Neuronal stem cell (in vitro differentiated cells): Measurements from ENCODE around the gene HOXD3.

Source experiments
- DNase-seq: peaks from one replicate; pipeline ENCODE4 v3.0.0-alpha.2; 2013; ENCODE audit warnings: low spot score
- H2AFZ ChIP-seq: one replicate; pipeline ENCODE4 v1.6.1; 2013; ENCODE audit warnings: mild to moderate bottlenecking, low read length, inconsistent platforms
- H2AK5ac ChIP-seq: 2 replicates; pipeline ENCODE4 v1.6.1; 2013; ENCODE audit warnings: low read depth, mild to moderate bottlenecking, inconsistent platforms, low read length, moderate library complexity, mixed read lengths
- H2BK120ac ChIP-seq: 2 replicates; pipeline ENCODE4 v1.6.1; 2013; ENCODE audit warnings: low read depth, mild to moderate bottlenecking, inconsistent platforms, low read length, moderate library complexity, mixed read lengths
- H2BK12ac ChIP-seq: one replicate; pipeline ENCODE4 v1.6.1; 2013; ENCODE audit warnings: low read length, inconsistent platforms
- H2BK15ac ChIP-seq: 2 replicates; pipeline ENCODE4 v1.6.1; 2013; ENCODE audit warnings: mild to moderate bottlenecking, low read length, inconsistent platforms, mixed read lengths
- H2BK5ac ChIP-seq: one replicate; pipeline ENCODE4 v1.6.1; 2013; ENCODE audit warnings: inconsistent platforms, mild to moderate bottlenecking, low read length, moderate library complexity
- H3K14ac ChIP-seq: one replicate; pipeline ENCODE4 v1.6.1; 2013; ENCODE audit warnings: low read length, inconsistent platforms
- H3K18ac ChIP-seq: 2 replicates; pipeline ENCODE4 v1.6.1; 2013; ENCODE audit warnings: low read length, inconsistent platforms
- H3K23ac ChIP-seq: 2 replicates; pipeline ENCODE4 v1.6.1; 2013; ENCODE audit warnings: low read depth, mild to moderate bottlenecking, mixed read lengths, low read length, inconsistent platforms; ENCODE audit not compliant: poor library complexity
- H3K27ac ChIP-seq: replicated peaks from 3 replicates; pipeline ENCODE4 v1.5.1; 2013; ENCODE audit warnings: low read length, inconsistent platforms
- H3K27me3 ChIP-seq, 3 experiments: 2 replicates each; pipeline ENCODE4 v1.6.1; 2013; ENCODE audit warnings: low read length in 3 of 3, mild to moderate bottlenecking in 2 of 3, inconsistent platforms in 1 of 3, low read depth in 1 of 3, mixed read lengths in 1 of 3, moderate library complexity in 1 of 3; ENCODE audit not compliant: control insufficient read depth in 3 of 3, insufficient read depth in 3 of 3
- H3K36me3 ChIP-seq, 2 donors: replicated peaks in 1 of 2; 2 replicates each; pipeline ENCODE4 v1.6.1; 2013; ENCODE audit warnings: low read length in 2 of 2; ENCODE audit not compliant: control insufficient read depth in 2 of 2, insufficient read depth in 2 of 2
- H3K4ac ChIP-seq: 2 replicates; pipeline ENCODE4 v1.6.1; 2013; ENCODE audit warnings: inconsistent platforms, mild to moderate bottlenecking, low read length, moderate library complexity
- H3K4me1 ChIP-seq, 2 donors: 1 replicate in 1 of 2; 2 replicates in 1 of 2; pipeline ENCODE4 v1.6.1; 2013; ENCODE audit warnings: low read length in 2 of 2, low read depth in 1 of 2; ENCODE audit not compliant: control insufficient read depth in 2 of 2, insufficient read depth in 1 of 2
- H3K4me2 ChIP-seq: one replicate; pipeline ENCODE4 v1.6.1; 2013; ENCODE audit warnings: mild to moderate bottlenecking, low read length, inconsistent platforms; ENCODE audit not compliant: insufficient read depth, poor library complexity, severe bottlenecking
- H3K4me3 ChIP-seq, 2 donors: 2 replicates each; pipeline ENCODE4 v1.5.1; 2013; ENCODE audit warnings: low read length in 2 of 2, mild to moderate bottlenecking in 2 of 2, inconsistent platforms in 1 of 2, moderate library complexity in 1 of 2
- H3K79me1 ChIP-seq: one replicate; pipeline ENCODE4 v1.6.1; 2013; ENCODE audit warnings: low read depth, mild to moderate bottlenecking, inconsistent platforms, low read length, moderate library complexity
- H3K9ac ChIP-seq: one replicate; pipeline ENCODE4 v1.6.1; 2013; ENCODE audit warnings: mild to moderate bottlenecking, low read depth, low read length, inconsistent platforms; ENCODE audit not compliant: poor library complexity
- H3K9me3 ChIP-seq, 2 donors: replicated peaks in 1 of 2; 2 replicates each; pipeline versions ENCODE3 to v1.6.1; 2013; ENCODE audit warnings: low read length in 2 of 2, mild to moderate bottlenecking in 2 of 2, inconsistent platforms in 1 of 2, low read depth in 1 of 2, mixed read lengths in 1 of 2, moderate library complexity in 1 of 2; ENCODE audit not compliant: control insufficient read depth in 2 of 2, insufficient read depth in 1 of 2
- H4K8ac ChIP-seq: one replicate; pipeline ENCODE4 v1.6.1; 2013; ENCODE audit warnings: low read depth, mild to moderate bottlenecking, inconsistent platforms, low read length, moderate library complexity
- H4K91ac ChIP-seq: one replicate; pipeline ENCODE4 v1.6.1; 2013; ENCODE audit warnings: low read length, low read depth, mild to moderate bottlenecking, inconsistent platforms; ENCODE audit not compliant: poor library complexity
- WGBS, 2 donors: extraction: QIAGEN DNeasy Blood & Tissue Kit; methylation state at CpG; one replicate each; pipeline ENCODE4 v1.1.7; 2013; ENCODE audit warnings: missing lambda C conversion rate in 2 of 2, mixed read lengths in 1 of 2; ENCODE audit not compliant: insufficient read length in 2 of 2, insufficient replicate concordance in 1 of 2; ENCODE audit errors: extremely low coverage in 2 of 2; 5-methylcytosine and 5-hydroxymethylcytosine counted together

Gene HOXD3

DNA sequence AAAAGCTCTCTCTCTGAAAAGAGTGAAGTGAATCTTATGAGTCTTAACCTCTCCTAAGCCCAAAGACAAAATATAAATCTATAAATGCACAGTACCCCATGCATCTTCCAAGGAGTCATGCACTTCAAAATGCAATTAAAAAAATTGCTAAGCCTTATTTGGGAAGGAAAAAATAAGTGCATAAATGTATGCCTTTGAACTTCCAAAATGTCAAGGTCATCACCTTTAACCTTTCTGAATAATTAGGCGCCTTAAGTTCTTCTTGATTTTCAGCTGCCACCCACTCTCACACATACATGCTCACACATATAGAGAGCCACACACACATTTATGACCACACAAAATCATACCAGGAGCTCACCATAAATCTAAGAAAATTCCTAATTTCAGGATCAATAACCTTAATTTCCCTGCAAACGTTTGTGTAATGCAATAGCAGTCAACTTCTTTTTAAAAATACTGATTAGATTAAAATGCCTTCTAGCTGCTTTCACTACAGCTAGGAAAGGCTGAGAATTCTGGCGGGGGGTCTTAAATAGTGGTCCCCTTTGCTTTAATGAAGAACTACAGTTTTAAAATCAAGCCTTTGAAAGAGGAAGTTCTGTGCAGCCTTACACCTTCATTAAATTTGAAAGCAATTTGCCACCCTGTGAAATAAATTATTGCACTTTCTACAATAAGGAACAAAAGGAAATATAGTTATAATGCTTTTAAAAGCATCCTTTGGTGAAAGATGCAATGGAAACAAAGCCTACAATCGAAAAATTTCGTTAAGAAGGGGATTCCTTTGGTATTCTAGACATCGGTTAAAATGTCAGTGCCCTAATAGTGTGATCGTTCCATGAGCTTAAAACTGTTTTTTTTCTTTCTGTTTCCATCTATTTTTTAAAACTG lies 46.4 kb upstream of the HOXD3 start:
- no peak overlapping the region for H3K4me2 ChIP-seq
- WGBS, 2 donors = no CpG with 5 or more reads among the region's 7 CpGs
- H3K14ac ChIP-seq = no peak overlapping the region
- H4K8ac ChIP-seq = no peak overlapping the region
- H2BK120ac ChIP-seq = no peak overlapping the region
- no peak for DNase-seq
- peaks cover 0 to 4% of the 10 kb centered on the region in 2 donors for H3K9me3 ChIP-seq
- no peak overlapping the region for H2AK5ac ChIP-seq
- H3K27ac ChIP-seq = no peak overlapping the region
- H3K4me3 ChIP-seq = no peak overlapping the region
- H3K18ac ChIP-seq = no peak overlapping the region
- H3K79me1 ChIP-seq = no peaks in the 10 kb centered on the region
- peaks cover 54 to 98% (median 96%) of the 10 kb centered on the region in 3 experiments for H3K27me3 ChIP-seq
- no peaks in the 10 kb centered on the region for H3K36me3 ChIP-seq
- no peak overlapping the region for H4K91ac ChIP-seq
- no peak overlapping the region for H2BK15ac ChIP-seq
- H3K4ac ChIP-seq = no peak overlapping the region
- no peak overlapping the region for H3K9ac ChIP-seq
- no peak overlapping the region for H2BK5ac ChIP-seq
- H2BK12ac ChIP-seq = no peak overlapping the region
- peaks cover 0 to 1% of the 10 kb centered on the region in 2 donors for H3K4me1 ChIP-seq
- no peak overlapping the region for H3K23ac ChIP-seq
- no peak overlapping the region for H2AFZ ChIP-seq

DNA sequence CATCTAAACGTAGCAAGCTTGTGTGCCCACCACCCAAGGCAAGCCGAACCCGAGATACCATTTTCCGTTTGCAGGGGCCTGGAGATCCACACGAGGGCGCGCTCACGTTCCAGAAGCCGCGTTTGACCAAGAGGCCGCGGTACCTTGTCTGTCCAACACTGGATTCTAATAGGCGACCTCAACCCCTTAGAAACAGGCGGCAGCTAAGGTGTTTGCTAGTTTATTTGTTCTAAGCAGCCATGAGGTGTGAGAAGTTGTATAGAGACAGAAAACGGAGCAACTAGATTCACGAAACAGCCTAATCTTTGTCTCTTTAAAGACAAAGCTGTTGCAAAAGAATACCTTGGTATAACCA lies 45.8 kb upstream of the HOXD3 start:
- no peak overlapping the region for H4K91ac ChIP-seq
- H2AFZ ChIP-seq = no peak overlapping the region
- no peak overlapping the region for H2BK120ac ChIP-seq
- peaks cover 0 to 1% of the 10 kb centered on the region in 2 donors for H3K4me1 ChIP-seq
- DNase-seq = no peak
- no peak overlapping the region for H2BK12ac ChIP-seq
- no CpG with 5 or more reads among the region's 16 CpGs for WGBS, 2 donors
- no peak overlapping the region for H2BK15ac ChIP-seq
- peaks cover 0 to 2% of the 10 kb centered on the region in 2 donors for H3K9me3 ChIP-seq
- no peak overlapping the region for H3K18ac ChIP-seq
- no peak overlapping the region for H3K27ac ChIP-seq
- H2BK5ac ChIP-seq = no peak overlapping the region
- no peaks in the 10 kb centered on the region for H3K36me3 ChIP-seq
- H4K8ac ChIP-seq = no peak overlapping the region
- H3K23ac ChIP-seq = no peak overlapping the region
- no peak overlapping the region for H3K4ac ChIP-seq
- H3K4me3 ChIP-seq = no peak overlapping the region
- H2AK5ac ChIP-seq = no peak overlapping the region
- no peaks in the 10 kb centered on the region for H3K79me1 ChIP-seq
- peaks cover 54 to 98% (median 96%) of the 10 kb centered on the region in 3 experiments for H3K27me3 ChIP-seq
- no peak overlapping the region for H3K14ac ChIP-seq
- no peak overlapping the region for H3K9ac ChIP-seq
- H3K4me2 ChIP-seq = no peak overlapping the region

DNA sequence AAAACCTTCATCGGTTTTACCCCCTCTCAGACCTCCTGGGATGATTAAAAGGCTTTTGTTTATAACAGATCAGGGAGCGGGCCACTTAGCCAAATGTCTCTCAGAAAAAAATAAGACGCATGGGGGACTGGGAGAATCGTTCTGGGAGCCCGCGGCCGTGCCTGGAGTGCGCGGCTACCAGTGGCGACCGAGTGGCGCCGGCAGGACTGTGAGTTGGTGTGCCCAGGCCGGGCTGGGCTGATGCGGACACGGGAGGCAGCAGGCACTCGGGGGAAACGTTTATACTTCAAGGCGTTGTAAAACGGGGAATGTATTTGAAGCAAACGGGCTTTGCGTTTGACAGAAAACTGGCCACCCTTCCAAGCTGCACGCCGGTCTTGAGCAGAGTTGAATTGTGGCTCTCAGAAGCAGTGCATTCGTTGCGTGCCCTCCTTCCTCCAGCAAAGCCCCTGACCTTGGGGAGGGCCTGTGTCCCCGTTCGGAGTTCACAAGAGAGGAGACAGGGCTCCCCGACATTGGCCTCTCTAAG lies 45.2 kb upstream of the HOXD3 start:
- Histone ChIP-seq H3K4me2 (no peak overlapping the region), H4K8ac (no peak overlapping the region), H2BK5ac (no peak overlapping the region), H2BK120ac (no peak overlapping the region), H3K9me3 (peaks cover 4% of the 10 kb centered on the region in 2 donors), H3K36me3 (no peaks in the 10 kb centered on the region), H3K4me1 (peaks cover 0 to 1% of the 10 kb centered on the region in 2 donors), H2BK15ac (no peak overlapping the region), H3K4me3 (no peak overlapping the region), H3K18ac (no peak overlapping the region), H4K91ac (no peak overlapping the region), H3K14ac (no peak overlapping the region), H3K23ac (no peak overlapping the region), H3K27ac (no peak overlapping the region), H3K9ac (peak overlapping the region; percentile 60), H3K27me3 (peaks cover 51 to 98% (median 96%) of the 10 kb centered on the region in 3 experiments), H2BK12ac (no peak overlapping the region), H3K4ac (no peak overlapping the region), H3K79me1 (no peaks in the 10 kb centered on the region), H2AK5ac (no peak overlapping the region), H2AFZ (no peak overlapping the region)
- no CpG with 5 or more reads among the region's 29 CpGs for WGBS, 2 donors
- DNase-seq = no peak
